HEK293 (cell line): ENCODE measurements around the gene SPTLC1.

Experiments used
- CTCF ChIP-seq: fragments of 450-650 bp; formaldehyde crosslinking; IDR thresholded peaks from 2 replicates; pipeline ENCODE4 v1.5.1; 2016; ENCODE audit warnings: missing biosample characterization, missing genetic modification characterization
- ZBTB20 ChIP-seq: fragments of 450-650 bp; formaldehyde crosslinking; IDR thresholded peaks from 2 replicates; pipeline ENCODE4 v1.5.1; 2016; ENCODE audit warnings: missing biosample characterization, missing genetic modification characterization
- ZNF354C ChIP-seq: fragments of 450-650 bp; formaldehyde crosslinking; IDR thresholded peaks from 2 replicates; pipeline ENCODE4 v1.5.1; 2016; ENCODE audit warnings: missing biosample characterization, missing genetic modification characterization, low read depth, borderline replicate concordance

GRCh38 chr9:92147852-92148180 is 32.6 kb upstream of the SPTLC1 start:
- TF ChIP-seq CTCF (tag by site-specific recombination) (no peak), ZBTB20 (tag by site-specific recombination) (no peak), ZNF354C (no peak)
